Spleen (tissue), 7 donors: ENCODE results near the gene SLC25A40.

Experiments used
- POLR2AphosphoS5 ChIP-seq, 3 donors: sonication (generic); formaldehyde crosslinking; IDR thresholded peaks; one replicate each; pipeline ENCODE4 v1.5.1; 2017; ENCODE audit warnings: antibody characterized with exemption in 3 of 3
- TF ChIP-seq, protein P1 (sequence below), 11 experiments: fragments of 200-600 bp in 7 of 11; fragments of 450-650 bp in 4 of 11; sonication (generic) in 4 of 11; IDR thresholded peaks in 8 of 11; conservative IDR thresholded peaks in 3 of 11; 1 replicate in 7 of 11; 2 replicates in 4 of 11; pipeline versions ENCODE4 v1.4.0 to v1.8.0; 2016 to 2021; ENCODE audit warnings: antibody characterized with exemption in 11 of 11, inconsistent platforms in 4 of 11, mild to moderate bottlenecking in 1 of 11
- donor health status: DM: no; HTN: no; CAD: no; lungs with moderate emphysema.
- donor health status: DM: no; HTN: no; CAD: no.
- donor health status: DM: no; HTN: no; CAD: no.

DNA sequence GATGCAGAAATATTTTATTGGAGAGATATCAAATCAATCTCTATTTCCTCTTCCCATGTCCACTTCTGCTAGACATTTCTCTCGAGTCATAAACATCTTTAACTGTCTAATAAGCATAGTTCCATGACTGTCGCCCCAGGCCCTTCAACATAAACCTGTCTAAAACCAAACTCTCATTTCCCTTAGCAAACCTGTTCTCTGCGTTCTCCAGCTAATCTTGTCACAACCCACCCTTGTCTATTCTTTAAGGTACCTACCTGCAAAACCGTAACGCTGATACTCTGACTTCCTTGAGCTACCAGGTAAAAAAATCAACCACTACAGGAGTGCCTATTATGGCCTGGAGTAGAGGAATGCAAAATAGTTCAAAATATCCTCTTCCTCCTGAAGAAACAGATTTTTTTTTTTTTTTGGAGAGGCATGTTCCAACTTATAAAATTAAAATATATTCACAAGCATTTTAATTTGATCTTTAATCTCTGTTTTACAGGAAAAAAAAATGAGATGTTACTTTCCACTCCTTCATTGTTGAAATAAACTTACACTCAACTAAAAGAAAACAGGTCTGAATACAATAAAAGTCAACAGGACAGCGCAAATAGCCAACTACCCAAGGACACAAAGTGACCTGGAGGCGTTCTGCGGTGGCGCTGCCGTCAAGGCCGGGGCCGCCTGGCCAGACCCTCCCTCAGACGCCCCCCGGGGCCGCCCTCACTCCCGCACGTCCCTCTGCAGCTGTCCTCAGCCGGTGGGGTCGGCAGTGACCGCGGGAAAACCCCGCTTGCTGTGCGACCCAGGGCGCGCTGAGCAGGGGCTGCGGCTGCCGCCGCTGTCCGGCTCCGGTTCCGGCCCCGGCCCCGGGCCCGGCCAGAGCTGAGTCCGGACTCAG, 765 bp downstream of the SLC25A40 start:
- TF ChIP-seq, protein P1, sequence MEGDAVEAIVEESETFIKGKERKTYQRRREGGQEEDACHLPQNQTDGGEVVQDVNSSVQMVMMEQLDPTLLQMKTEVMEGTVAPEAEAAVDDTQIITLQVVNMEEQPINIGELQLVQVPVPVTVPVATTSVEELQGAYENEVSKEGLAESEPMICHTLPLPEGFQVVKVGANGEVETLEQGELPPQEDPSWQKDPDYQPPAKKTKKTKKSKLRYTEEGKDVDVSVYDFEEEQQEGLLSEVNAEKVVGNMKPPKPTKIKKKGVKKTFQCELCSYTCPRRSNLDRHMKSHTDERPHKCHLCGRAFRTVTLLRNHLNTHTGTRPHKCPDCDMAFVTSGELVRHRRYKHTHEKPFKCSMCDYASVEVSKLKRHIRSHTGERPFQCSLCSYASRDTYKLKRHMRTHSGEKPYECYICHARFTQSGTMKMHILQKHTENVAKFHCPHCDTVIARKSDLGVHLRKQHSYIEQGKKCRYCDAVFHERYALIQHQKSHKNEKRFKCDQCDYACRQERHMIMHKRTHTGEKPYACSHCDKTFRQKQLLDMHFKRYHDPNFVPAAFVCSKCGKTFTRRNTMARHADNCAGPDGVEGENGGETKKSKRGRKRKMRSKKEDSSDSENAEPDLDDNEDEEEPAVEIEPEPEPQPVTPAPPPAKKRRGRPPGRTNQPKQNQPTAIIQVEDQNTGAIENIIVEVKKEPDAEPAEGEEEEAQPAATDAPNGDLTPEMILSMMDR (IDR thresholded peaks at IDR 0.05 in 8 of 11, conservative IDR thresholded peaks at IDR 0.05 in 3 of 11): no peak
- no peak for TF ChIP-seq POLR2AphosphoS5 (IDR thresholded peaks at IDR 0.05)
